ENCODE measurements around the gene HDAC4. TPM values are rescaled to one million over a fixed set of nuclear protein-coding genes. Genes with fewer than 3 reads are reported as not detected.

Gene HDAC4
- total and polyA plus RNA-seq, 2 of the 4 experiments (the other 2 are of a cell fraction): 4.1 to 7.2 TPM

- CTCF ChIA-PET: no interaction called here
- no peak overlapping the region for H4K5ac ChIP-seq (ENCODE audit: low read depth, low read length)
- no peak overlapping the region for H4K91ac ChIP-seq (ENCODE audit: insufficient read depth, low read depth, low read length)
- 100% methylated on average over 8 of the region's 15 CpGs; no CpG with 5 or more reads in 1 of the 2 experiments for WGBS, 2 experiments (ENCODE audit: extremely low coverage in 2 of 2, insufficient read length in 1 of 2)
- no peak overlapping the region for H2BK120ac ChIP-seq (ENCODE audit: low read depth, low read length)
- intact Hi-C loops (cut with micrococcal nuclease) (no loop called here), dilution Hi-C loops (cut with HindIII; ENCODE audit: low sequenced_read_pairs, unreplicated experiment) (no loop called here), in situ Hi-C loops (cut with MboI; ENCODE audit: low sequenced_read_pairs) (no loop called here)
- POLR2A ChIA-PET (ENCODE audit: unreplicated experiment): no interaction called here
- no peak overlapping the region for H2AFZ ChIP-seq (replicated peaks; ENCODE audit: low read length, poor library complexity)
- no TSS peak for BruUV-seq (replicated peaks)
- no peak overlapping the region for H3K27ac ChIP-seq (ENCODE audit: insufficient read depth, low read length)
- H3K4me3 ChIP-seq (ENCODE audit: insufficient read depth, low read depth, low read length): no peak overlapping the region
- no peaks in the 10 kb centered on the region for H3K4me1 ChIP-seq (ENCODE audit: control insufficient read depth, insufficient read depth, low read length)
- H2BK15ac ChIP-seq (ENCODE audit: low read depth, low read length): no peak overlapping the region
- H2BK20ac ChIP-seq (ENCODE audit: low read depth, low read length): no peak overlapping the region
- no peak overlapping the region for H3K4ac ChIP-seq (ENCODE audit: low read depth, low read length)
- no peak for DNase-seq
- no peaks in the 10 kb centered on the region for H4K20me1 ChIP-seq (ENCODE audit: insufficient read depth, low read length)
- no peak for TF ChIP-seq CEBPB (IDR thresholded peaks at IDR 0.05; ENCODE audit: low read depth, low read length)
- TF ChIP-seq RFX5 (IDR thresholded peaks at IDR 0.05; ENCODE audit: low read depth, low read length): no peak
- no peak for TF ChIP-seq CHD1 (IDR thresholded peaks at IDR 0.05; ENCODE audit: low read depth, low read length)
- TF ChIP-seq RAD21 (IDR thresholded peaks at IDR 0.05; ENCODE audit: low read length): no peak
- no peak for TF ChIP-seq FOS (IDR thresholded peaks at IDR 0.05; ENCODE audit: low read depth, low read length)
- no peak for TF ChIP-seq CTCF (conservative IDR thresholded peaks at IDR 0.05; ENCODE audit: low read depth, low read length)
- TF ChIP-seq RCOR1 (IDR thresholded peaks at IDR 0.05; ENCODE audit: insufficient replicate concordance, low read length): no peak
- TF ChIP-seq SMC3 (IDR thresholded peaks at IDR 0.05; ENCODE audit: low read depth, low read length): no peak
- no peak for TF ChIP-seq MAFK (IDR thresholded peaks at IDR 0.05; ENCODE audit: low read depth, low read length)
- TF ChIP-seq POLR2A (IDR thresholded peaks at IDR 0.05; ENCODE audit: low read depth, low read length): no peak
- no peak for TF ChIP-seq NFE2L2 (IDR thresholded peaks at IDR 0.05; ENCODE audit: low read depth, low read length)
- TF ChIP-seq MXI1 (IDR thresholded peaks at IDR 0.05; ENCODE audit: borderline replicate concordance, low read depth, low read length): no peak
- no peak for TF ChIP-seq USF2 (IDR thresholded peaks at IDR 0.05; ENCODE audit: low read depth, low read length)
- TF ChIP-seq BHLHE40 (IDR thresholded peaks at IDR 0.05; ENCODE audit: low read depth, low read length): no peak
- TF ChIP-seq ELK1 (IDR thresholded peaks at IDR 0.05; ENCODE audit: borderline replicate concordance, low read depth, low read length): no peak
- no peaks in the 10 kb centered on the region for H3K79me1 ChIP-seq (ENCODE audit: low read depth in 1 of 2, low read length in 2 of 2)
- peaks cover 50% of the 10 kb centered on the region for H3K36me3 ChIP-seq (ENCODE audit: control insufficient read depth, insufficient read depth, low read length)
- ATAC-seq (ENCODE audit: low read depth): no peak
- no peak overlapping the region for H2AK5ac ChIP-seq (ENCODE audit: low read depth, low read length)
- no peak overlapping the region for H3K9ac ChIP-seq (ENCODE audit: low read depth, low read length)
- no peak overlapping the region for H3K23ac ChIP-seq (ENCODE audit: low read depth, low read length)
- no peak overlapping the region for H3K18ac ChIP-seq (ENCODE audit: low read depth, low read length)
- H3K56ac ChIP-seq (ENCODE audit: extremely low read depth, insufficient read depth, low read length): no peak overlapping the region
- H3K9me1 ChIP-seq (ENCODE audit: insufficient read depth, low read length): no peaks in the 10 kb centered on the region
- no peaks in the 10 kb centered on the region for H3K9me3 ChIP-seq (ENCODE audit: control insufficient read depth, insufficient read depth, low read length)
- no peaks in the 10 kb centered on the region for H3K27me3 ChIP-seq (ENCODE audit: control insufficient read depth, insufficient read depth, low read length)
- no peak overlapping the region for H4K8ac ChIP-seq (ENCODE audit: low read depth in 2 of 2, low read length in 2 of 2)
- H3K14ac ChIP-seq (replicated peaks; ENCODE audit: low read depth, low read length): no peak overlapping the region
- H2BK5ac ChIP-seq (ENCODE audit: low read depth, low read length, poor library complexity, severe bottlenecking): no peak overlapping the region
- H2AK9ac ChIP-seq (replicated peaks; ENCODE audit: low read depth, low read length, poor library complexity): no peak overlapping the region
- H3K4me2 ChIP-seq (ENCODE audit: low read depth, low read length): no peak overlapping the region
Measured at GRCh38 chr2:239101071-239101470, 299.7 kb downstream of the HDAC4 start.

Measured in IMR-90 (cell line).